GM10847 (cell line): ENCODE results near the gene APBA3.

Source experiments
- POLR2A ChIP-seq: IDR thresholded peaks from 2 replicates; pipeline ENCODE4 v1.6.1; 2011; ENCODE audit not compliant: insufficient read length; ENCODE audit errors: extremely low read depth

The APBA3 gene

DNA sequence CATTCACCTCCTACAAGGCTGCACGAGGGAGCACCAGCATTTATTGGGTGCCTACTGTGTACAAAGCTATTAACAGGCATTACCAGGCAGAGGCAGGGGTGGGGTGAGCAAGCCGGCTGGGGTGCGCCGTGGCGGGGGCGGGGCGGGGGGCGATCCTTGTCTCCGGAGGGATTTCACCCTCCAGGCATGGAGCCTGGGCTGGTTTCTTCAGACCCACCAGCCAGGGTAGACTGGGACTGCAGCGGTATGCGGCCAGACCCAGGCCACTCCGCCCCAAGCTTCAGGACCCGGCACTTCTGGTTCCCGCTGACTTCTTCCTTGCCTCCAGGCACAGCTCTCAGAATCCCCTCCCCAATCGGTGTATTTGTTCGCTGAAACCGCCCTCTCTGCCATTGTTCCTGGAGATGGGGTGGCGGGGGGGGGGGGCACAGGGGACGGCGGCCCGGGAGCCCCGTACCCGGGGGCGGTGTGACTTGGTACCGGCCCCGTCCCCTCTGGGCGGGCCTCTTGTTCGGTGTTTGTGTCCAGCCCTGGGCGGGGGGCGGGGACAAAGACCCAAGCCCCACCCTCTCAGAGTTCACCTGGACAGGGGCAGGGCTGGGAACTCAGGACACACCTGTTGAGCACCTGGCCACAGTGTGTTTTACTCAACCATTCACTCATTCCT is 38.9 kb downstream of the APBA3 start:
- TF ChIP-seq POLR2A = no peak

DNA sequence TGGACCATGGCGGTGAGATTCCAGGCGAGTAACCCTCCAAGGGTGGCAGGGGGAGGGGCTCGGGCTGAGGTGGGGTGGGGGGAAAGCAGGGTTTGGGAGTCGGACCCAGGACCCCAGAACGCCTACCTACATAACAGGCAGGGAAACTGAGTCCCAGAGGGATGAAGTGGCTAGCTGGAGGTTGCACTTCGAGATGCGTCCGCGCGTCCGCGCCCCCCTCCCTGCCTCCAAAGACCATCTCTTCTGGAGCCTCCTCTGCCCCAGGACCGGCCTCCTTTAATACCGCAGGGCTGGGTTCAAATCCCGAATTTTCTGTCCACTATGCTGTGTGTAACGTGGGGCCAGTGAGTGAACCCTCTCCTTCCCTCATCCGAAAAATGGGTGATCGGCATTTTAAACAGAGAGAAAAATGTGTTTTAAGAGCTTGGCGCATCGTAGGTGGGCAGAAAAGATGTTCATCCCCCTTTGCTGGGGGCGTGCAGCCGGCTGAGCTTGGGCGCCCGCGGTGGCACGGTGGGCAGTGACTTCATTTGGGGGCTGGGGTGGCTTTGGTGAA is 39.5 kb downstream of the APBA3 start:
- TF ChIP-seq POLR2A = no peak

DNA sequence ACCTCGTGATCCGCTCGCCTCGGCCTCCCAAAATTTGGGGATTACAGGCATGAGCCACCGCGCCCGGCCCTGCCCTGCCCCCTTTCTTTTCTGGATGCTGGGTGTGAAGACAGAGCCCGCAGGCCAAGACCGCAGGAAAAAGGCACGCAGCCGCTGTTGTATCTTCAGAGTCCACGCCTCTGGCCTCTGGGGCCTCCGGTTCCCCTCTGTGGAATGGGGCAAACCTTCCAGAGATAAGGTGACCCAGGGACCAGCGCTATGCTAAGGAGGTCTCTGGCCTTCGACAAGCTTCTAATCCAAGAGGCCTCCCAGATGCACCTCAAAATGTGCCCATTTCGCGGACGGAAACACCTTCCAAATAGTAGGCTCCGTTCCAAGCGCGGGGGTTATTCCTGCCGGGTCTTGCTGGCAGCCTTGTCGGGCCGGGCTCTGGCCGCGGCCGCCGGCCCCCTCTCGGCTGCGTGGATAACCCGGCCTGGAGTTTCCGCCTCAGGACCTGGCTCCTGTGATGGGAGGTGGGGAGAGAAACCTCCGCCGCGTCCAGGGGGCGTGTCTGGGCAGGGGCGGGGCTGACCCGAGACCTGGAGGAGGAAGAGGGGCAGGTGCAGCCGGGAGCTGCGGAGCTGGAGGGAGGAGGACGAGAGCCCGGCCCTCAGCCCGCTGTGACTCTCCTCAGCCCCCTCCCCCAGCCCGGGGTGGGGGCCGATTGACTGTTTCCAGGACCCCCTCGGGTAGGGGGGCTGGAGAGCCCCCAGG is 40.2 kb downstream of the APBA3 start:
- no peak for TF ChIP-seq POLR2A

DNA sequence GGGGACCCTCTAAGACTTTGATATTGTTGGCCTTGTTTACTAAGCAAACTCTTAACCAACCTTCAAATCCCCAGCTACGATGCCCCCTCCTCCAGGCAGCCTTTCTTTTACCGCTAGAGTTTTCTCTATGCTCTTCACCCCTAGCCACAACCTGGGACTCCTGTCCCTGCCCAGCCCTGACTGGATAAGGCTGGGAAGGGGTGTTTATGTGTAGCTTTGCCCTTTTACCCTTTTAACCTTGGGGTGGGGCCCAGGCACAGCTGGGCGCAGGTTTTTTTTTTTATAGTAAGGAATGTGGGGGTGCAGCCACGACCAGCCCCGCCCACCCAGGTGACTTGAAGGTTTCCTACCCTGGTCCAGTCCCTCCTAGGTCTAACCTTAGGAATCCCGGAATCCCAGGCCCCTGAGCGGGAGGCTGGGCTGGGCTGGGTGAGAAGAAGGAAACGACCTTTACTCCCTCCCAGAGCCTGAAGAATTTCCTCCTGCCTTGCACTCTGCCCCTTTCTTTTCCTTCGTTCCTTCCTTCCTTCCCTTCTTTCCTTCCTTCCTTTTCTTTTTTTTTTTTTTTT is 41.1 kb downstream of the APBA3 start:
- no peak for TF ChIP-seq POLR2A

DNA sequence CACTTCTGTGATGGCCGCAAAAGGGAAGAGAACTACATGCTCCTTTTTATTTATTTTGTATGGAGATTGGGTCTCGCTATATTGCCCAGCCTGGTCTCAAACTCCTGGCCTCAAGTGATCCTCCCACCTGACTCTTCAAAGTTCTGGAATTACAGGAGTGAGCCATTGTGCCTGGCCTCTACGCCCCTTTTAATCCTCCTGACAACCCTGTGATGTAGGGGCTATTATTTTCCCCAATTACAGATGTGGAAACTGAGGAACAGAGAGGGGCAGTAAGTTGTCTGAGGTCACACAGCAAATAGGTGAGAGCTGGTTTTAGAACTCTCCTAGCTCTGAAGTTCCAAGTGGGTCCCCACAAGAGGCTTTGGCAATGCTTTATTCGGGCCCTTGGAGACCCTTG is 41.6 kb downstream of the APBA3 start:
- TF ChIP-seq POLR2A = no peak

DNA sequence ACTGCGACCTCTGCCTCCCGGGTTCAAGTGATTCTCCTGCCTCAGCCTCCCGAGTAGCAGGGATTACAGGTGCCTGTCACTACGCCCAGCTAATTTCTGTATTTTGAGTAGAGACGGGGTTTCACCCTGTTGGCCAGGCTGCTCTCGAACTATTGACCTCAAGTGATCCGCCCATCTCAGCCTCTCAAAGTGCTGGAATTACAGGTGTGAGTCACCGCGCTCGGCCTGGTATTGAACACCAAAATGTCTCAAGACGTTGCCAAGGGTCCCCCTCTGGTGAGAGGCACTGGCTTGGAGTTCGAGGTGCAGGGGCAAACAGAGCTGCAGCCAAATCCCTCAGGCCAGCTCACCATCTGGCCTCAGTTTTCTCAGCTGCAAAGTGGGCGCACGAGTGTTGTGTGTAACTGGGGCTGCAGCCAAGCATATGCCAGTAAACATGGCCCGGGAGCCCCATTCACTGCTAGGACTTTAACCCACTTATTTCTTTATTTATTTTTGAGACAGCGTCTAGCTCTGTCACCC is 45.3 kb downstream of the APBA3 start:
- TF ChIP-seq POLR2A = no peak

DNA sequence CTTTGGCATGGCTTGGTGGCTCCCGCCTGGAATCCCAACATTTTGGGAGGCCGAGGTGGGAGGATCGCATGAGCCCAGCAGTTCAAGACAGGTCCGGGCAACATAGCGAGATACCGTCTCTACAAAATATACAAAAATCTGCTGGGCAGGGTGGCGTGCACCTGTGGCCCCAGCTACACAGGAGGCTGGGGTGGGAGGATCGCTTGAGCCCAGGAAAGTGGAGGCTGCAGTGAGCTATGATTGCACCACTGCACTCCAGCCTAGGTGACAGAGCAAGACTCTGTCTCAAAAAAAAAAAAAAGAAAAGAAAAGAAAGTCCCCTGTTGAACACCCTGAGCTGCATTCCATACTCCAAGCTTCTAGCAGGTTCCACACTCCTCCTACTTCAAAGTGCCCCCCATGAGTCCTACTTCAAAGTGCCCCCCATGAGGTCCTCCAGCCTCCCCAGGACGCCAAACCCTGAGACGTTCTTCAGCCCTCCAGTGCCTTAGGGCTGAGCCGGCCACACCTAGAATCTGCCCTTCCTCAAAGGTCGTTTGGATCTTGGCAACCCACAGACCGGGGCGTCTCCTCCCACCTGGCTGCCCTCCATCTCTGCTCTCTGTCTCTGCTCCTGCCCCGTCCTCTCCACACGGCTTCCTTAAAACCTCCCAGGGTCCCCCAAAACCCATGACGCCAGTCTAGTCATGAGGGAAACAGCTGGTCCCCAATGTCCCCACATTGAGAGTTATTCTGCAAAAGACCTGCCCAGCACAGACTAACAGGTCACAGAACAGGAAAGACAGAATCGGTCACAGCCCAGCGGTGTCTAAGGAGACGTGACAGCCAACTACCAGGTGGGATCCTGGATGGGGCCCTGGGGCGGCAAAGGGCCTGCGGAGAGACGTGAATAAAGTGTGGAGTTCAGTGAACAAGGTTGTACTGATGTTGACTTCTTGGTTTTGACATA is 48.6 kb downstream of the APBA3 start:
- no peak for TF ChIP-seq POLR2A

DNA sequence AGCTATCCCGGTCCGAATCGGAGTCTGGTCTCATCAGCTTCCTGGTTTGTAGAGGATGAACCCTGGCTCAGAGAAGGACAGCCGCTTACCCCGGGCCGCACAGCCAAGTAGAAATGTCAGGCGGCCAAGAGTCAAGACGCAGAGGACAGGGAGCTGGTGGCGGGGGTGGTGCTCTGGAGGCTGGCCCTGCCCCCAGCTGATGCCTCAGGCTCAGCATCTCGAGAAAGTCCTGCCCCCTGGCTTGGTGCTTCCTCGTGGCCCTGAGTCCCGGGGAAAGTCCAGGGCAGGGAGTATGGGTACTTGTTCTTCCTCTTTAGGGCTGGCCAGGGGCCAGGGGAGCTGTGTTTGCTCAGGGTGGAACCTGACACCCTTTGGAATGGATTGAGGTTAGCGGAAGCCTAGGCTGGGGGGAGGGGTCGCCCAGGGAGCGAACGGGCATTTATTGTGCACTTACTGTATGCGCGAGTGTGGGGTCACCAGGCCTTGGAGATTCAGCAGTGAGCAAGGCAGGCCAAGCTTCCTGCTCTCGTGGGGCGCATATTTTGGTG is 51.2 kb downstream of the APBA3 start:
- no peak for TF ChIP-seq POLR2A

DNA sequence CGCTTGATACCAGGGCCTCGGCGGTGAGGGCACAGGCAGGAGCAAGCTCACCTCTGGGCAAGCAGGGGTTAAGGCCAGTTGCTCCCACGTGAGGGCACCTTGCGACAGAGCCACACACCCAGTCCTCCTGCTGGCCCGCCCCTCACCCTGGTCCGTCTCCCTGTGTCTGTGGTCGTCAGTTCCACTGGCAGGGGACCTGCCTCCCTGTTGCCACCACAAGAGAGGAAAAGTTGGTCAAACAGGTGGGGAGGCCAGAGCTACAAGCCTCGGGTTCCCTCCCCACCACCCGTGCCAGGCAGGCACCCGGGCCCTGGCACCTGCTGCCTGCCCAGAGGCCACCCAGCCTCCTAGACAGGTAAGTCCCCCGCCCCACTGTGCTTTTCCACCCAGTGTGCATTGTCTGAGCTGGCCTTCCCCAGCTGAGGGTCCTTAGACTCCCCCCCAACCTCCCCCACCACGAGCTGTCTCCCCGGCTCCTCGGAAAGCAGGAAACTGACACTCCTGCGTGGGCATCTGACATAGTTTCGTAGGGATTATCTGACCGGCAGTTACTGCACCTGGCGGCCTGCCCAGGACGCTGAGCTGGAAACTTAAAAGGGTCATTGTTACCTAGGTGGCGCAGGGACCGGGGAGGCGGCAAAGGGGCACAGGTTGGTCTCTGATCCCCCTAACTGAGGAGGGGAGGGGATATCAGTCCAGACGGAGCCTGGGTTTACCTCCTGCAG is 53.1 kb downstream of the APBA3 start, which contains the start of gene TJP3:
TJP3 (plus strand) TSS at position 178 of the 725 bp plus-strand sequence. CDS start 20,049 bp downstream, outside the sequence.
- TF ChIP-seq POLR2A = no peak

DNA sequence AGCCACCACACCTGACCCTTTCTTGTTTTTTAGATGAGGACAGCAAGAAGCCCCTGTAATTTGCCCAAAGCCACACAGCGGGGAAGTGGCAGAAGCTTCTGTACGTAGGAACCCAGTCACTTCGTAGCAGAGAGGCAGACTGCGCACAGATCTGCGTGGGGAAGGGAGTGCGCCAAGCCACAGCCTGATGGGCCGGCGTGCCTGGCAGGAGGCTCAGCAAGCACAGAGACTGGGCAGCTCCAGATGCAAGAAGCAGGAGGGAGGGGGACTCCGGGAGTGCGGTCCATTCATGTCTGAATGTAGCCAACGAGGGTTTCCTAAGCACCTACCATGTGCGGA is 53.7 kb downstream of the APBA3 start:
- TF ChIP-seq POLR2A = no peak

DNA sequence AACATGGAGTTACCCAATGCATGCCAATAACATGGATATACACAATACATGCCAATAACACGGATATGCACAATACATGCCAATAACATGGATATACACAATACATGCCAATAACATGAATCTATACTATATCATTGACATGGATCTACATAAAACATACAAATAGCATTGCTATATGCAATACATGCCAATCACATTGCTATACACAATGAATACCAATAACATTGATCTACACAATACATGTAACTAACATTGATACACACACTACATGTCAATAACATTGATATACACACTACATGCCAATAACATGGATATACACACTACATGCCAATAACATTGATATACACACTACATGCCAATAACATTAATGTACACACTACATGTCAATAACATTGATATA is 60.3 kb downstream of the APBA3 start:
- TF ChIP-seq POLR2A = no peak
